AG09319 (cell line): Measurements from ENCODE around the gene TPSB2.
"Not testable (repeated sequence)": the region's sequence is repeated elsewhere in the genome, so short reads cannot be mapped to it uniquely, and the experiment has no call there.

Source experiments
- DNase-seq: peaks from one replicate; pipeline ENCODE4 v3.0.0-alpha.2; 2010; ENCODE audit warnings: low read depth; ENCODE audit errors: extremely low read depth
- CTCF ChIP-seq: IDR thresholded peaks from 2 replicates; pipeline ENCODE4 v1.5.1; 2011; ENCODE audit warnings: low read depth, mild to moderate bottlenecking, inconsistent platforms, low read length, moderate library complexity

TPSB2 gene

GRCh38 chr16:1230084-1230470 is at the start of gene TPSB2:
Gene TPSB2, minus strand, starts transcription at chr16:1230184. Its CDS starts 233 bp downstream, at chr16:1229951.
- DNase-seq, result not testable (repeated sequence)

GRCh38 chr16:1279081-1279944 is 49.3 kb upstream of the TPSB2 start:
- TF ChIP-seq CTCF, result no peak
- no peak for DNase-seq

GRCh38 chr16:1278477-1278876 is 48.5 kb upstream of the TPSB2 start:
- no peak for DNase-seq
- no peak for TF ChIP-seq CTCF

- DNase-seq, result no peak
Observed at GRCh38 chr16:1277617-1278282, 47.8 kb upstream of the TPSB2 start.

GRCh38 chr16:1277151-1277598 is 47.2 kb upstream of the TPSB2 start:
- no peak for TF ChIP-seq CTCF
- no peak for DNase-seq

More at GRCh38 chr16:1277617-1278282, 47.8 kb upstream of the TPSB2 start:
- TF ChIP-seq CTCF, result no peak

GRCh38 chr16:1276580-1276878 is 46.5 kb upstream of the TPSB2 start:
- no peak for TF ChIP-seq CTCF
- DNase-seq, result no peak

- TF ChIP-seq CTCF, result no peak
- no peak for DNase-seq
Observed at GRCh38 chr16:1275791-1276579, 46.0 kb upstream of the TPSB2 start.
